ENCODE data around the gene BBS2.

DNA sequence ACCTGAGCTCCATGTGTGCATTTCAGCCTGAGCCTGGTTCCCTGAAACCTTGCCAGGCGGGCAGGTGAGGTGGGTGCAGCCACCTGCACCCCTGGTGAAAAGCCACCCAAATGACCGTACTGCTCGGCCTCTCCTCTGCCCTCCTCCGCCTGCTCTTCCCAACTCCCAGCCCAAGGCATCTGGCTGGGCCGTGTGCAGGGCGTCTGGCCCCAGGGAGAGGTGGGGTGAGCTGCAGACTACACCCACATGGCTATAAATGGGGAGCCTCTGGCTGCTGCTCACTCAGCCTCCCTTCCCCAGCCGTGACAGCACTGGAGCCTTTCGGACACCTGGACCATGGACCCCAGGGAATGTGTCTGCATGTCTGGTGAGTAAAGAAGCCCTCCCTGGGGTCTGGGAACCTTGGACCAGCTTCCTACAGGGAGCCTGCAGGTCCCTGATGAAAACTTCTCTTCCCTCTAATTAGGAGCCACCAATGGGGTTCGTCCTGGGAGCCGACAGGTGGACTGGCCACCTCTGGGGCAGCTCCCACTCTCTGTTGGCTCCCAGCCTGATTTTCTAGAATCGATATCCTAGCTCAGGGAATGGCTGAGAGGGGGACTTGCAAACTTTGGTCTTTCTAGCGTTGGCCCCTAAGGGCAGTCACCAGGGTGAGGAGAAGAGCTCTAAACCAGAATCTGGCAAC, 45.1 kb upstream of the BBS2 start, which contains the start of gene MT4:
- TF ChIP-seq CTCF (IDR thresholded peaks at IDR 0.05; ENCODE audit: poor library complexity) (no peak), EZH2 (IDR thresholded peaks at IDR 0.05; ENCODE audit: borderline replicate concordance) (no peak)

All from hepatocyte (in vitro differentiated cells).